Subcutaneous adipose tissue (tissue), 4 donors: Measurements from ENCODE around the gene WFDC13. TPM values are rescaled to one million over a fixed set of nuclear protein-coding genes. Genes with fewer than 3 reads are reported as not detected.

Source experiments
- small RNA-seq: library from RNA; depleted of rRNA; stranded (forward); fragments of <200 nt; gene quantifications from one replicate; pipeline ENCODE3, GENCODE V24; 2016
- total RNA-seq, 4 donors: library from RNA; depleted of rRNA; stranded (reverse); fragments of >200 nt; gene quantifications; one replicate each; pipeline ENCODE4 v1.1.0, GENCODE V29; 2016
- TF ChIP-seq, protein P1 (sequence below): fragments of 450-650 bp; IDR thresholded peaks from one replicate; pipeline ENCODE4 v1.5.1; 2016; ENCODE audit warnings: low read depth, mild to moderate bottlenecking, control low read depth, antibody characterized with exemption, moderate library complexity

WFDC13 gene
- total RNA-seq, 4 donors from 2014 or later, result not detected

DNA sequence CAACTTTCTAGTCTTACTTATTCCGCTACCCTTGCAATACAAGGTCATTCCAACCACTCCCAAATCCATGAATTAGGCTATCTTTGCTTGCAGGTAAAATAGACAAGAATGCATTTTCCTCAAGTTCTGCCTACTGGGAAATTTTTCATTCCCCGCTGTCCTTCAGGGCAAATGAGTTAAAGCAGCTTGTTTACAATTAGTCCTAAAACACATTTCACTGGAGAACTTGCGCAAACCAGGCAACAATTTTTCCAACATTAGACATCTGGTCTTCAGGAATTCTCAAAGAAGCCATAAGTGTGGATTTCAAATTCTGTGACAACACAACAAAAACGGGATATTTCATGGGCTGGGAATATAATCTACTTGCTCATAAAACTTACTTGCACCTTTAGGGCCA, 40.8 kb downstream of the WFDC13 start:
- TF ChIP-seq, protein P1, sequence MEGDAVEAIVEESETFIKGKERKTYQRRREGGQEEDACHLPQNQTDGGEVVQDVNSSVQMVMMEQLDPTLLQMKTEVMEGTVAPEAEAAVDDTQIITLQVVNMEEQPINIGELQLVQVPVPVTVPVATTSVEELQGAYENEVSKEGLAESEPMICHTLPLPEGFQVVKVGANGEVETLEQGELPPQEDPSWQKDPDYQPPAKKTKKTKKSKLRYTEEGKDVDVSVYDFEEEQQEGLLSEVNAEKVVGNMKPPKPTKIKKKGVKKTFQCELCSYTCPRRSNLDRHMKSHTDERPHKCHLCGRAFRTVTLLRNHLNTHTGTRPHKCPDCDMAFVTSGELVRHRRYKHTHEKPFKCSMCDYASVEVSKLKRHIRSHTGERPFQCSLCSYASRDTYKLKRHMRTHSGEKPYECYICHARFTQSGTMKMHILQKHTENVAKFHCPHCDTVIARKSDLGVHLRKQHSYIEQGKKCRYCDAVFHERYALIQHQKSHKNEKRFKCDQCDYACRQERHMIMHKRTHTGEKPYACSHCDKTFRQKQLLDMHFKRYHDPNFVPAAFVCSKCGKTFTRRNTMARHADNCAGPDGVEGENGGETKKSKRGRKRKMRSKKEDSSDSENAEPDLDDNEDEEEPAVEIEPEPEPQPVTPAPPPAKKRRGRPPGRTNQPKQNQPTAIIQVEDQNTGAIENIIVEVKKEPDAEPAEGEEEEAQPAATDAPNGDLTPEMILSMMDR, result no peak

GRCh38 chr20:45745015-45745414, 43.2 kb downstream of the WFDC13 start:
- TF ChIP-seq, protein P1, result no peak

- TF ChIP-seq, protein P1, result no peak
These were observed 49.9 kb downstream of the WFDC13 start for GRCh38 chr20:45751721-45752120.

DNA sequence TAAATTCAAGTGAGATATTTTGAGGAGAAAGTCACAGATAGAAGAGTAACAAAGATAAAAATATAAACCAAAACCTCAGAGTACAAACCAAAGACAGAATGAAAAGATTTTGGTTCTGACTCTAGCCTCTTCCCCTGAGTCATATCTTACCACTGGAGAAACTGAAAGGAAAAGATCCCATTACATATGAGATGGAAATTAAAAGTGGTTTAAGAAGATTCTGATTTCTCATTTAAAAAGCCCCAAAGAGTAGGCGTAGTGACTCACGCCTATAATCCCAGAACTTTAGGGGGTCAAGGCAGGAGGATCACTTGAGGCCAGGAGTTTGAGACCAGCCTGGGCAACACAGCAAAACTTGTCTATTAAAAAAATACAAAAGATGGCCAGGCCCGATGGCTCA, 50.9 kb downstream of the WFDC13 start:
- TF ChIP-seq, protein P1, result no peak

DNA sequence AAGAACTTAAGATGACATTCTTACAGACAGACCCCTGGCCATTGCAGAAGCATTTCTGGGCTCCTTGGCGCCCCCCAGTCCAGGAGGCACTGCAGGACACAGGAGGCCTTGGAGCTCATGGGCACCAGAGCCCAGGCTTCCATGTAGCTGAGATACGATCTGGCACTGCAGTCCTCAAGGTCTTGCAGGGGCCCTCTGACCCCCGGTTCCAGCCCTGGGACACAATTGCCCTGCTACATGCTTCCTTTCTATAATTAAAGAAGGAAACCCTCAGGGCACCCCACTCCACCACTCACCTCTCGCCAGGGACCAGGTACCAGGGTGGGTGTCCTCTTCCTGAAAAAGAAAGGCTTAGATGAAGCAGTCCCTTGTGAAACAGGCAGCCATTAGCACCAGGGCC, 56.3 kb downstream of the WFDC13 start:
- TF ChIP-seq, protein P1, result no peak

Small RNA genes within 50 kb of the gene (small RNA-seq; reads per million reads assigned to genes)
- gene MIR3617, result not detected
- gene SPINT5P, result not detected

Other genes starting within 250 kb of the WFDC13 start
- gene WFDC2, start 232.3 kb upstream of the WFDC13 start, total RNA-seq, result 1 to 10 TPM in 1 of 4 donors, not detected in 3; 2.6 TPM
- gene SPINT3, start 186.4 kb upstream of the WFDC13 start, total RNA-seq, result not detected
- not detected for gene WFDC6, start 162.6 kb upstream of the WFDC13 start, total RNA-seq
- not detected for gene EPPIN, start 154.6 kb upstream of the WFDC13 start, total RNA-seq
- not detected for gene WFDC8, start 122.8 kb upstream of the WFDC13 start, total RNA-seq
- gene WFDC10A, start 72.3 kb upstream of the WFDC13 start, total RNA-seq, result not detected
- not detected for gene WFDC9, start 70.8 kb upstream of the WFDC13 start, total RNA-seq
- not detected for gene WFDC11, start 31.8 kb upstream of the WFDC13 start, total RNA-seq
- not detected for gene WFDC10B, start 3.0 kb downstream of the WFDC13 start, total RNA-seq
- not detected for gene SPINT4, start 20.3 kb downstream of the WFDC13 start, total RNA-seq
- not detected for gene WFDC3, start 89.8 kb downstream of the WFDC13 start, total RNA-seq
- 10 to 100 TPM; 17.0 to 28.1 (median 23.3) TPM for gene DNTTIP1, start 89.9 kb downstream of the WFDC13 start, total RNA-seq
- gene UBE2C, start 110.6 kb downstream of the WFDC13 start, total RNA-seq, result 1 to 10 TPM in 3 of 4 donors, not detected in 1; 1.3 to 3.1 (median 1.8) TPM
- 1 to 10 TPM in 3 of 4 donors, not detected in 1; 2.3 to 3.1 (median 2.4) TPM for gene TNNC2, start 125.3 kb downstream of the WFDC13 start, total RNA-seq
- 100 to 1,000 TPM in 2 of 4 donors, 10 to 100 TPM in 2; 31.6 to 153 (median 90.8) TPM for gene SNX21, start 131.8 kb downstream of the WFDC13 start, total RNA-seq
- gene ACOT8, start 155.4 kb downstream of the WFDC13 start, total RNA-seq, result 10 to 100 TPM; 21.9 to 32.6 (median 27.1) TPM
- 1 to 10 TPM; 2.1 to 4.4 (median 2.7) TPM for gene ZSWIM3, start 155.6 kb downstream of the WFDC13 start, total RNA-seq
- gene ZSWIM1, start 179.2 kb downstream of the WFDC13 start, total RNA-seq, result 1 to 10 TPM; 5.9 to 7.0 (median 6.7) TPM
- gene SPATA25, start 185.6 kb downstream of the WFDC13 start, total RNA-seq, result 10 to 100 TPM in 1 of 4 donors, 1 to 10 TPM in 3; 2.2 to 13.4 (median 2.9) TPM
- 10 to 100 TPM in 2 of 4 donors, 1 to 10 TPM in 2; 2.3 to 15.1 (median 10.0) TPM for gene NEURL2, start 189.2 kb downstream of the WFDC13 start, total RNA-seq
- gene CTSA, start 189.3 kb downstream of the WFDC13 start, total RNA-seq, result 100 to 1,000 TPM in 2 of 4 donors, 10 to 100 TPM in 2; 79.1 to 164 (median 109) TPM
- 100 to 1,000 TPM; 135 to 475 (median 261) TPM for gene PLTP, start 210.1 kb downstream of the WFDC13 start, total RNA-seq
- 10 to 100 TPM; 20.7 to 39.2 (median 24.8) TPM for gene PCIF1, start 232.6 kb downstream of the WFDC13 start, total RNA-seq